HG03045 (cell line): Measurements from ENCODE around the gene KLC4.

Source experiments
- ATAC-seq: cut with Tn5 transposase; IDR thresholded peaks from one replicate; pipeline ENCODE4 v1.9.1; 2021; ENCODE audit warnings: mild to moderate bottlenecking, moderate library complexity; ENCODE audit not compliant: unreplicated experiment

The KLC4 gene

DNA sequence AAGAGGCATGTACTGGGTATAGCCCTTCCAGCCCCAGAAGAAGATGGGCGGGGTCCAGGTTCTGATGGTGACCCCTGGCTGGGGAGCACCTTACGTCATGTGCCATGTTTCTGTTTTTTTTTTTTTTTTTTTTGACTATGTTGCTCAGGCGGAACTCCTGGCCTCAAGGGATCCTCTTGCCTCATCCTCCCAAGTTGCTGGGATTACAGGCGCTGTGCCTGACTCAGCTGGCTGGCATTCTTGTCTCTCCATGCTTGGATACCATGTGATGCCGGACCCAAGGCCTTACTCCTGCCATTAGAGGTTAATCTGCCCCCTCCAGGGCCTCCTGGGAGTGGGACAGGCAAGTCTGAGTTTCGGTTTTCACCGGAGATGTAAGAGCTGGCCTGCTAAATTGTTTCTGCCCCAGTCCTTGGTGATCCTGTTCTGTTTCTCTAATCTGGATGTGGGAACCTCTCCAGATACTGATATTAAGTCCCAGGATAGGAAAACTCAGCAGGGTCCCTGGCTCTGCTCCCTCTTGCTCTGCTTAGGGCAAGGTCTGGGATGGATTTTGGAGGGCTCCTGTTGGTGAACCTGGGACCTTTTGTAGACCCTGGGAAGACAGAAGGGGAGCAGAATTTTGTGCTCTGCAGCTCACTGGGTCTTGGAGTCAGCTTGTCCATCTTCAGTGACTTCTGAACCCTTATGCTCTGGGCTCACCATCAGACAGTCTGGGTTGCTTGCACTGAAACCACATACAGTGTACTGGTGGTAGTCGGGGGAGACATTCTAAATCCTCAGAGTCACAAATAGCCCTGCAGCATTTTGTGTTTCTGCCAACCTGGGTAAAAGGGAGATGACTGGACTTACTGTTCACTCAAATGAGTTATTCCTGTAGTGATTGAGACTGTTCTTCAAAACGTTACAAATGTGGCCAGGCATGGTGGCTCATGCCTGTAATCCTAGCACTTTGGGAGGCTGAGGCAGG lies 61.8 kb downstream of the KLC4 start:
- no peak for ATAC-seq

GRCh38 chr6:43122146-43122545 lies 62.7 kb downstream of the KLC4 start:
- no peak for ATAC-seq

DNA sequence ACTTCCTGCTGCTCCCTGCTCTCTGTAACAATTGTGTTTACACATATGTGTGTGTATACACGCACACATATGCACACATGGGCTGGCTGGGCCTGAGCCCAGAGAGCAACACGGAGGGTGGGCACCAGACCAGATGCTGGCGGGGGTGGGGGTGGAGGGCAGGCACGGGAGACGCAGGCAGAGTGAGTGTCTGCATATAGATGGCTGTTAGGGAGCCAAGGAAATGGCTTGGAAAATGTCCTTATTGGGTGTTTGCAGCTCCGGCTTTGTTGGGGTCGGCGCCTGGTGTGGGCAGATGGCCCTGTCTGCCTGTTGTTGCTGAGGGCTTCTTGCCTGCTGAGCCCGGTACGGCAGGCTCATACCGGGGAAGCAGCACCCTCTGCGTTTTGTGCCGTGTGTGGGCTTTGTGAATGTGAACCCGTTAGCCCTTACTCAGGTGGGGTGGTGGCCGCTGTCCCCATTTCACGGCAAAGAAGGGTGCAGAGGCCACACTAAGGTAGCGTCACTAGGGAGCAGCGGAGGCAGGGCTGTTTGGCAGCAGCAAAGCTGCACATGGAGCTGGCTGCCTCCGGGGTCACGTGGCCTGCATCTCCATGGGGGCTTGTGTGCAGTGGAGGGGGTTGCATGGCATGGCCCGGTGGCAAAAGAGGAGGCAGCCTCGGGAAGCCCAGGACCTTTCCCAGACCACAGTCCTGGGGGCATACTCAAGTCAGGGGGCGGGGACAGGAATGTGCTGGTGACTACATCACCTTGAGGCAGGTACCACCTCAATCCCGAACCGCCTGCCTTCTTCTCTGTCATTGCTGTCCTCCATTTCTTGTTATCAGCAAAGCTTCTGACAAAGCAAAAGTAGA lies 64.3 kb downstream of the KLC4 start:
- no peak for ATAC-seq

- ATAC-seq, result no peak
These were observed 65.0 kb downstream of the KLC4 start for GRCh38 chr6:43124481-43124880.
